DOHH2 (cell line): ENCODE results near the gene CFAP61.

Experiments
- EZH2phosphoT487 ChIP-seq: fragments of 200-600 bp; sonication (generic); IDR thresholded peaks from 2 replicates; pipeline ENCODE4 v1.6.1; 2017; ENCODE audit warnings: borderline replicate concordance, mild to moderate bottlenecking, antibody characterized with exemption, low read length, moderate library complexity, mixed read lengths
- TF ChIP-seq, protein P1 (sequence below): fragments of 200-600 bp; sonication (generic); IDR thresholded peaks from one replicate; pipeline ENCODE4 v1.5.1; 2014; ENCODE audit warnings: antibody characterized with exemption, mild to moderate bottlenecking, low read depth, low read length; ENCODE audit not compliant: poor library complexity, severe bottlenecking

DNA sequence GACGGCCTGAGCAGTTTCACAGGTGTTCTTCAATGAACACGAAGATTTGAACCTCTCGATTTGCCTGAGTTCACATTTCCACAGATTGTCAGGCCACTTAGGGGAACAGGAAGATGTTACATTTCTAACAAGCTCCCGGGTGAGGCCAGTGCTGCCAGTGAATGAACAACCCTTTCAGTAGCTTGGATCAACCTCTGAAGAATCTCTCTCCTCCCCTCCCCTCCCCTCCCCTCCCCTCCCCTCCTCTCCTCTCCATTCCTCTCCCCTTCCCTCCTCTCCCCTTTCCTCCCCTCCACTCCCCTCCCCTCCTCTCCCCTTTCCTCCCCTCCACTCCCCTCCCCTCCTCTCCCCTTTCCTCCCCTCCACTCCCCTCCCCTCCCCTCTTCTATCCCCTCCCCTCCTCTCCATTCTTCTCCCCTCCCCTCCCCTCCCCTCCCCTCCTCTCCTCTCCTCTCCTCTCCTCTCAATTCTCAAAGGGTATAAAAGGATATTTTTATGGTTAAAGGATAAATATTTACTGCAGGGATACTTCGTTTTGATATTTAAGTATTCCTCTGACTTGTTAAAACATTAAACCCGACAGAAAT lies 201.5 kb downstream of the CFAP61 start:
- TF ChIP-seq EZH2phosphoT487: no peak
- TF ChIP-seq, protein P1, sequence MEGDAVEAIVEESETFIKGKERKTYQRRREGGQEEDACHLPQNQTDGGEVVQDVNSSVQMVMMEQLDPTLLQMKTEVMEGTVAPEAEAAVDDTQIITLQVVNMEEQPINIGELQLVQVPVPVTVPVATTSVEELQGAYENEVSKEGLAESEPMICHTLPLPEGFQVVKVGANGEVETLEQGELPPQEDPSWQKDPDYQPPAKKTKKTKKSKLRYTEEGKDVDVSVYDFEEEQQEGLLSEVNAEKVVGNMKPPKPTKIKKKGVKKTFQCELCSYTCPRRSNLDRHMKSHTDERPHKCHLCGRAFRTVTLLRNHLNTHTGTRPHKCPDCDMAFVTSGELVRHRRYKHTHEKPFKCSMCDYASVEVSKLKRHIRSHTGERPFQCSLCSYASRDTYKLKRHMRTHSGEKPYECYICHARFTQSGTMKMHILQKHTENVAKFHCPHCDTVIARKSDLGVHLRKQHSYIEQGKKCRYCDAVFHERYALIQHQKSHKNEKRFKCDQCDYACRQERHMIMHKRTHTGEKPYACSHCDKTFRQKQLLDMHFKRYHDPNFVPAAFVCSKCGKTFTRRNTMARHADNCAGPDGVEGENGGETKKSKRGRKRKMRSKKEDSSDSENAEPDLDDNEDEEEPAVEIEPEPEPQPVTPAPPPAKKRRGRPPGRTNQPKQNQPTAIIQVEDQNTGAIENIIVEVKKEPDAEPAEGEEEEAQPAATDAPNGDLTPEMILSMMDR: no peak
